ENCODE measurements around the gene CACNA1F. TPM values are rescaled to one million over a fixed set of nuclear protein-coding genes. Genes with fewer than 3 reads are reported as not detected.
A peak's percentile ranks its signal among the peaks of the same experiment; 100 is the strongest.

Gene CACNA1F
- total and polyA plus RNA-seq, 9 of the 15 experiments (the other 6 are each of a cell fraction or from before 2014, with no cell fraction given), result under 0.01 to 0.41 (median 0.03) TPM; not detected in 3

- peak; percentile 94 for TF ChIP-seq POLR2G (IDR thresholded peaks at IDR 0.05; ENCODE audit: low read depth, low read length)
- TF ChIP-seq ZSCAN32 (CRISPR knock-in tag; IDR thresholded peaks at IDR 0.05), result no peak
- no peak for TF ChIP-seq ZBTB49 (CRISPR knock-in tag; IDR thresholded peaks at IDR 0.05; ENCODE audit: borderline replicate concordance)
- no peak for TF ChIP-seq ZNF589 (CRISPR knock-in tag; IDR thresholded peaks at IDR 0.05; ENCODE audit: low read depth)
- no peak for TF ChIP-seq TCF15 (CRISPR knock-in tag; IDR thresholded peaks at IDR 0.05)
- TF ChIP-seq ELF2 (CRISPR knock-in tag; IDR thresholded peaks at IDR 0.05), result peak; percentile 80
- no peak for TF ChIP-seq POLR2H (tag; IDR thresholded peaks at IDR 0.05; ENCODE audit: low read depth)
- TF ChIP-seq ZNF592 (IDR thresholded peaks at IDR 0.05), result no peak
- TF ChIP-seq MYC (IDR thresholded peaks at IDR 0.05; ENCODE audit: low read depth, low read length), result peak; percentile 95
- TF ChIP-seq MYC (CRISPR knock-in tag; IDR thresholded peaks at IDR 0.05; ENCODE audit: borderline replicate concordance, low read depth), result 0 out of 2 replicates have a peak, but pooled peaks have one; percentile 21
- TF ChIP-seq SMARCA5 (IDR thresholded peaks at IDR 0.05), result no peak
- no peak for TF ChIP-seq SRF (CRISPR knock-in tag; IDR thresholded peaks at IDR 0.05)
- no peak for TF ChIP-seq SRSF3 (IDR thresholded peaks at IDR 0.05; ENCODE audit: insufficient read depth, low read length)
- TF ChIP-seq MBD2 (IDR thresholded peaks at IDR 0.05; ENCODE audit: borderline replicate concordance, low read depth), result no peak; the same call in 1 of the 2 replicates
- no peak for TF ChIP-seq ZBTB12 (CRISPR knock-in tag; IDR thresholded peaks at IDR 0.05)
- TF ChIP-seq HIVEP1 (CRISPR knock-in tag; IDR thresholded peaks at IDR 0.05), result no peak
Measured at GRCh38 chrX:49186125-49187027, 46.8 kb downstream of the CACNA1F start, which contains the start of gene PRICKLE3 (continued).
